Smooth muscle cell (in vitro differentiated cells): ENCODE data around the gene EEF2K. TPM values are rescaled to one million over a fixed set of nuclear protein-coding genes. Genes with fewer than 3 reads are reported as not detected.
"Not testable (repeated sequence)": the region's sequence is repeated elsewhere in the genome, so short reads cannot be mapped to it uniquely, and the experiment has no call there.

ENCODE experiments used
- DNase-seq: peaks from one replicate; lab custom pipeline; 2025; ENCODE audit not compliant: unreplicated experiment; lab: John Stamatoyannopoulos, UW
- H2AFZ ChIP-seq: fragments of 200-600 bp; sonication (generic); 2 replicates; pipeline ENCODE4 v1.6.0; 2016; ENCODE audit warnings: antibody characterized with exemption, low read depth, mild to moderate bottlenecking
- H3F3A ChIP-seq: fragments of 200-600 bp; sonication (generic); 2 replicates; pipeline ENCODE4 v1.6.0; 2017; ENCODE audit warnings: antibody characterized with exemption, low read depth
- H3K27ac ChIP-seq: fragments of 200-600 bp; sonication (generic); 2 replicates; pipeline ENCODE4 v1.5.1; 2016; ENCODE audit warnings: low read depth, mild to moderate bottlenecking
- H3K27me3 ChIP-seq: fragments of 200-600 bp; sonication (generic); 2 replicates; pipeline ENCODE4 v1.6.1; 2016; ENCODE audit warnings: low read depth, mild to moderate bottlenecking
- H3K36me3 ChIP-seq: fragments of 200-600 bp; sonication (generic); 2 replicates; pipeline ENCODE4 v1.5.1; 2016; ENCODE audit warnings: low read depth
- H3K4me1 ChIP-seq: fragments of 200-600 bp; sonication (generic); 2 replicates; pipeline ENCODE4 v1.5.1; 2016; ENCODE audit warnings: low read depth
- H3K4me2 ChIP-seq: fragments of 200-600 bp; sonication (generic); 2 replicates; pipeline ENCODE4 v1.6.0; 2016; ENCODE audit warnings: mild to moderate bottlenecking
- H3K4me3 ChIP-seq: fragments of 200-600 bp; sonication (generic); 2 replicates; pipeline ENCODE4 v1.5.1; 2016; ENCODE audit warnings: mild to moderate bottlenecking
- H3K79me2 ChIP-seq: fragments of 200-600 bp; sonication (generic); 2 replicates; pipeline ENCODE4 v1.6.0; 2016; ENCODE audit warnings: low read depth, mild to moderate bottlenecking
- H3K9ac ChIP-seq: fragments of 200-600 bp; sonication (generic); 2 replicates; pipeline ENCODE4 v1.6.0; 2016; ENCODE audit warnings: low read depth
- H3K9me3 ChIP-seq: fragments of 200-600 bp; sonication (generic); replicated peaks from 2 replicates; pipeline ENCODE4 v1.5.1; 2016; ENCODE audit warnings: low read depth
- H4K20me1 ChIP-seq: fragments of 200-600 bp; sonication (generic); 2 replicates; pipeline ENCODE4 v1.6.0; 2016; ENCODE audit warnings: low read depth
- CTCF ChIP-seq: fragments of 200-600 bp; sonication (generic); IDR thresholded peaks from 2 replicates; pipeline ENCODE4 v1.5.1; 2017; ENCODE audit warnings: borderline replicate concordance, mild to moderate bottlenecking, antibody characterized with exemption; ENCODE audit not compliant: insufficient read depth, poor library complexity, severe bottlenecking
- WGBS: methylation state at CpG from one replicate; pipeline ENCODE4 v1.1.7; 2016; ENCODE audit warnings: low lambda C conversion rate; 5-methylcytosine and 5-hydroxymethylcytosine counted together
- polyA plus RNA-seq: library from polyadenylated mRNA; unstranded; fragments of >200 nt; fragmentation: Nextera tagmentation; extraction: Ambion mirVana; gene quantifications from 2 replicates; pipeline ENCODE4 v1.2.1, GENCODE V29; 2016
- total RNA-seq: library from RNA; depleted of rRNA; stranded (reverse); fragments of >200 nt; gene quantifications from 2 replicates; pipeline ENCODE4 v1.2.3, GENCODE V29; 2014

Gene EEF2K
- total and polyA plus RNA-seq, 2 experiments from 2014 or later, result 8.7 to 12.8 TPM

DNA sequence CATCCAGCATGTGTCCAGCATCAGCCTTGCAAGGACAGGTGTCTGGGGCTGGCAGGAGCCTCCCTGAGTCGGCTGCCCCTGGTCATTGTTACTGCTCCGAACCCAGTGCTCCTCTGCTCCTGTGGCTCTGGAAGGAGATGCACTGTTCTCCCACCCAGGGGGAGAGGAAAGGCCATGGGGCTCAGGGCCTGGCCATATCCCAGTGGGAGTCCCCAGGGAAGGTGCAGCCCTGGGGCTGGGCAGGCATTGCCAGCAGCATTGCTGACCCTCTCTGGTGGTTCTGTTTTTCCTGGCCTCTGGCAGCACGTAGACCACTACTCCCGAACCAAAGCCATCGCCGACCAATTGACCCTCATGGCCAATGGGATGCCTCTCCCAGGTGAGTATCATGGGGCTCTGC is 34.1 kb upstream of the EEF2K start:
- no peak overlapping the region for H3K4me3 ChIP-seq
- 95% methylated on average over 6 of the region's 6 CpGs for WGBS
- H3K27me3 ChIP-seq, result no peaks in the 10 kb centered on the region
- no peaks in the 10 kb centered on the region for H4K20me1 ChIP-seq
- H3K4me1 ChIP-seq, result no peaks in the 10 kb centered on the region
- no peak for DNase-seq
- no peak overlapping the region for H3K9ac ChIP-seq
- no peaks in the 10 kb centered on the region for H3F3A ChIP-seq
- no peaks in the 10 kb centered on the region for H3K79me2 ChIP-seq
- no peak overlapping the region for H3K4me2 ChIP-seq
- H2AFZ ChIP-seq, result no peak overlapping the region
- TF ChIP-seq CTCF, result no peak
- H3K36me3 ChIP-seq, result no peaks in the 10 kb centered on the region
- H3K27ac ChIP-seq, result no peak overlapping the region
- H3K9me3 ChIP-seq, result no peaks in the 10 kb centered on the region

DNA sequence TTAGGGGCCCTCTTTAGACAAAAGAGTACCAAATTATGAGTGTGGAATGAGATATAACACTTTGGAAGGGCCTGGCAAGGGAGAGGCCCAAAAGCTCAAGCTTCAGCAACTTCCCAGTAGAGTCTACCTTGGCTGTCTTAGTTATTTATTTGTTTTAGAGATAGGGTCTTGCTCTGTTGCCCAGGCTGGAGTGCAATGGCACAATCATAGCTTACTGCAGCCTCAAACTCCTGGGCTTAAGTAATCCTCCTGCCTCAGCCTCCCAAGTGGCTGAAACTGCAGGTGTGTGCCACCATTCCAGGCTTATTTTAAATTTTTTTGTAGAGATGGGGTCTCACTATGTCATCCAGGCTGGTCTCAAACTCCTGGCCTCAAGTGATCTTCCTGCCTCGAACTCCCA is 33.4 kb upstream of the EEF2K start:
- H3K4me1 ChIP-seq, H3K27me3 ChIP-seq, H3F3A ChIP-seq, H3K4me3 ChIP-seq, H2AFZ ChIP-seq, H3K4me2 ChIP-seq, H4K20me1 ChIP-seq, H3K36me3 ChIP-seq, H3K9me3 ChIP-seq, H3K9ac ChIP-seq, H3K27ac ChIP-seq, H3K79me2 ChIP-seq, DNase-seq: not testable (repeated sequence)
- 85% methylated on average over 1 of the region's 1 CpG for WGBS

DNA sequence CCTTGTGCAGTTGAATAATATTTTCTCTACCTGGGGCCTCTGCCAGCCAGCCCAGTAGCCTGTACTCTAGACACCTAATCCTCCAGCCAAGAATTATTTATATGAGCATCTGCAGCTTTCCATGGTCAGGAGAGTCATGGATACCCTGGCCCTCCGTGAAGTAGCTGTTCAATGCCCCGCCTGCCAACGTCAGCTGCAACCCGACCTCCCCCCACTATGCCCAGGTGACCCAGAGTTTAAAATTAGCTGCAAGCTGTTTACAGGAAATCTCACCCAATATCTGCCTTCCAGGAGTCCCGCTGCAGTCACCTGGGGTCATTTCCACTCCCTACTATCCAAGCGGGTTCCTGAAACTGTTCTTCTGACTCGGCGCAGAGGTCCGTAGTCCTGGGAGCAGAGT is 31.4 kb upstream of the EEF2K start:
- Histone ChIP-seq H3K4me1 (no peaks in the 10 kb centered on the region), H3F3A (no peaks in the 10 kb centered on the region), H3K27me3 (no peaks in the 10 kb centered on the region), H3K79me2 (no peaks in the 10 kb centered on the region), H3K9ac (no peak overlapping the region), H3K4me3 (no peak overlapping the region), H4K20me1 (no peaks in the 10 kb centered on the region), H3K27ac (no peak overlapping the region), H2AFZ (no peak overlapping the region), H3K4me2 (no peak overlapping the region), H3K9me3 (no peaks in the 10 kb centered on the region), H3K36me3 (no peaks in the 10 kb centered on the region)
- whole genome bisulfite sequencing, result 90% methylated on average over 9 of the region's 9 CpGs
- no peak for TF ChIP-seq CTCF
- no peak for DNase-seq

DNA sequence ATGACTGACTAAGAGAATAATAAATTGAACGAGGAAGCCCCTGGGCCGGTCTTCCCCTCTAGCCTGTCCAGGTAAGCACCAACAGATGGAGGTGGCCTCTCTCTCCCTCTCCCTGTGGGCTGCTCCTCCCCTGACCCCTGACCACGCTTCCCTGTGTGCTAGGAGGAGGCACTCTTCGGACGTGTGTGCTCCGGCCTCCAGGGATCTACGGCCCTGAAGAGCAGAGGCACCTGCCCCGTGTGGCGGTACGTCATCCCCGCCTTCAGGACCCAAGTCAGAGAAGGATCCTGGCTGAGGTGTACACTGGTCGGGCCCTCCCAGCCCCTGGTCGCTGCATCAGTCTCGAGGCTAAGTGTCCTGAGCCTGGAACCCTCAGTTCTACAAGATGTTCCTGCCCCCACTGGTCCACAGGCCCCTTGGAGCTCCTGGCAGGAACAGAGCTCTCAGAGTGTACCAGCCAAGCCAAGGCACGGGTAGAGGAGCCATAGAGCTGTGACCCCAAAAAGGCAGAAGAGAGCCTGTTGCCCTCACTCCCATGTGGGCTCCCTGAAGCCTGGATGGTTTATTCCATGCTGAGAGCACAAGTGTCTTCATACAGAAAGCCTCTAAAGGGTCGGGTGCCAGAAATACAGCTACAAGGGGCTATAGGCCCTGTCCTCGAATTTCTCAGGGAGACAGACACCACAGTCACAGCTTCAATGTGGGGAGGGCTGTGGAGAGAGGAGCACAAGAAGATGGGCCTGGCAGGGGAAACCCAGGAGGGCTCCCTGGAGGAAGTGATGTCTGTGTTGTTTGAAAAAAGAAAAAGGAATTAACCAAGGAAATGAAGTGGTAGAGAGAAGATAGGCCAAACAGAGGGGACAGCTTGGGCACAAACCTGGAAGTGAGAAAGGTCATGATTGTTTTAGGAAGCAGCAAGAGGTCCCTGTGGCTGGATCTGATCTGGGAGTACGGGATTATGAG is 27.8 kb upstream of the EEF2K start:
- no peak for DNase-seq
- H3K4me1 ChIP-seq, result no peaks in the 10 kb centered on the region
- no peak overlapping the region for H3K4me3 ChIP-seq
- H3F3A ChIP-seq, result no peaks in the 10 kb centered on the region
- TF ChIP-seq CTCF, result no peak
- H3K27ac ChIP-seq, result no peak overlapping the region
- no peaks in the 10 kb centered on the region for H3K79me2 ChIP-seq
- no peaks in the 10 kb centered on the region for H3K27me3 ChIP-seq
- WGBS, result 87% methylated on average over 18 of the region's 18 CpGs
- no peaks in the 10 kb centered on the region for H3K9me3 ChIP-seq
- no peak overlapping the region for H2AFZ ChIP-seq
- H3K4me2 ChIP-seq, result no peak overlapping the region
- H3K36me3 ChIP-seq, result no peaks in the 10 kb centered on the region
- H3K9ac ChIP-seq, result no peak overlapping the region
- no peaks in the 10 kb centered on the region for H4K20me1 ChIP-seq
